GM23248 (cell line): ENCODE results near the gene NXPH4. TPM values are rescaled to one million over a fixed set of nuclear protein-coding genes. Genes with fewer than 3 reads are reported as not detected.

ENCODE experiments used
- DNase-seq: peaks from one replicate; pipeline ENCODE4 v3.0.0-alpha.2; 2015
- H2AFZ ChIP-seq: fragments of 200-600 bp; sonication (generic); 2 replicates; pipeline ENCODE4 v1.6.1; 2016; ENCODE audit warnings: antibody characterized with exemption
- H3F3A ChIP-seq: fragments of 200-600 bp; sonication (generic); 2 replicates; pipeline ENCODE4 v1.6.1; 2016; ENCODE audit warnings: mild to moderate bottlenecking, antibody characterized with exemption, mixed run types; ENCODE audit not compliant: insufficient read depth
- H3K27ac ChIP-seq: fragments of 200-600 bp; sonication (generic); 2 replicates; pipeline ENCODE4 v1.5.1; 2016; ENCODE audit warnings: mild to moderate bottlenecking
- H3K27me3 ChIP-seq: fragments of 200-600 bp; sonication (generic); replicated peaks from 2 replicates; pipeline ENCODE4 v1.6.1; 2016; ENCODE audit warnings: mild to moderate bottlenecking; ENCODE audit not compliant: insufficient read depth
- H3K36me3 ChIP-seq: fragments of 200-600 bp; sonication (generic); 2 replicates; pipeline ENCODE4 v1.6.1; 2016; ENCODE audit warnings: low read depth, mild to moderate bottlenecking
- H3K4me1 ChIP-seq: fragments of 200-600 bp; sonication (generic); 2 replicates; pipeline ENCODE4 v1.6.1; 2016; ENCODE audit warnings: mild to moderate bottlenecking; ENCODE audit not compliant: insufficient read depth
- H3K4me2 ChIP-seq: fragments of 200-600 bp; sonication (generic); one replicate; pipeline ENCODE4 v1.6.1; 2016; ENCODE audit warnings: mild to moderate bottlenecking; ENCODE audit not compliant: unreplicated experiment
- H3K4me3 ChIP-seq: fragments of 200-600 bp; sonication (generic); 2 replicates; pipeline ENCODE4 v1.5.1; 2016; ENCODE audit warnings: mild to moderate bottlenecking
- H3K79me2 ChIP-seq: fragments of 200-600 bp; sonication (generic); 2 replicates; pipeline ENCODE4 v1.6.1; 2016; ENCODE audit warnings: mild to moderate bottlenecking; ENCODE audit not compliant: insufficient read depth
- H3K9ac ChIP-seq: fragments of 200-600 bp; sonication (generic); 2 replicates; pipeline ENCODE4 v1.6.1; 2016; ENCODE audit warnings: mild to moderate bottlenecking
- H3K9me2 ChIP-seq: fragments of 200-600 bp; sonication (generic); 2 replicates; pipeline ENCODE4 v1.6.1; 2016; ENCODE audit warnings: mixed run types, mild to moderate bottlenecking, moderate library complexity; ENCODE audit not compliant: insufficient read depth
- H3K9me3 ChIP-seq: fragments of 200-600 bp; sonication (generic); one replicate; pipeline ENCODE4 v1.6.1; 2017; ENCODE audit warnings: low read depth
- H4K20me1 ChIP-seq: fragments of 200-600 bp; sonication (generic); 2 replicates; pipeline ENCODE4 v1.6.0; 2016; ENCODE audit not compliant: insufficient read depth
- EZH2 ChIP-seq: fragments of 200-600 bp; sonication (generic); IDR thresholded peaks from 2 replicates; pipeline ENCODE4 v1.6.1; 2018; ENCODE audit warnings: antibody characterized with exemption, mild to moderate bottlenecking; ENCODE audit not compliant: insufficient read depth, poor library complexity, severe bottlenecking
- EZH2phosphoT487 ChIP-seq: fragments of 200-600 bp; sonication (generic); IDR thresholded peaks from 2 replicates; pipeline ENCODE4 v1.6.1; 2018; ENCODE audit warnings: antibody characterized with exemption, moderate library complexity, mild to moderate bottlenecking, low read depth; ENCODE audit not compliant: insufficient read depth
- WGBS, 2 experiments: methylation state at CpG; one replicate each; pipeline ENCODE4 v1.1.6; 2015 to 2017; ENCODE audit warnings: low lambda C conversion rate in 2 of 2, low coverage in 1 of 2; ENCODE audit errors: missing lambda C conversion rate in 2 of 2; 5-methylcytosine and 5-hydroxymethylcytosine counted together
- in situ Hi-C: fragments of 300-500 bp; cut with MboI; formaldehyde crosslinking; loops from 2 replicates; pipeline ENCODE4 v1.15.0; 2020
- polyA plus RNA-seq: library from polyadenylated mRNA; unstranded; fragments of >200 nt; fragmentation: Nextera tagmentation; extraction: Ambion mirVana; gene quantifications from 2 replicates; pipeline ENCODE4 v1.2.1, GENCODE V29; 2016
- total RNA-seq: library from RNA; depleted of rRNA; stranded (reverse); fragments of >200 nt; shearing (Covaris generic); gene quantifications from 2 replicates; pipeline ENCODE4 v1.2.3, GENCODE V29; 2014

Gene NXPH4
- total and polyA plus RNA-seq, 2 experiments from 2014 or later, result 5.4 to 5.7 TPM

- no peak for DNase-seq
- Histone ChIP-seq H2AFZ (no peak overlapping the region), H3K4me2 (no peak overlapping the region), H3K9me2 (no peaks in the 10 kb centered on the region), H3K9ac (no peak overlapping the region), H3F3A (peaks cover 38% of the 10 kb centered on the region), H3K27me3 (no peaks in the 10 kb centered on the region), H3K36me3 (peaks cover 69% of the 10 kb centered on the region), H3K4me1 (no peaks in the 10 kb centered on the region), H3K79me2 (peaks cover 57% of the 10 kb centered on the region), H3K4me3 (no peak overlapping the region), H3K9me3 (no peaks in the 10 kb centered on the region), H4K20me1 (no peaks in the 10 kb centered on the region), H3K27ac (no peak overlapping the region)
- in situ Hi-C loops, result no loop called here
- TF ChIP-seq EZH2phosphoT487, result no peak
- TF ChIP-seq EZH2, result no peak
- WGBS, 2 experiments, result 86% methylated on average over 20 to 22 of the region's 22 CpGs
Measured at GRCh38 chr12:57183939-57184725, 32.5 kb upstream of the NXPH4 start.

- Histone ChIP-seq H4K20me1 (no peaks in the 10 kb centered on the region), H3K27ac (no peak overlapping the region), H3K9me3 (no peaks in the 10 kb centered on the region), H3K4me1 (no peaks in the 10 kb centered on the region), H3K4me2 (no peak overlapping the region), H3K27me3 (no peaks in the 10 kb centered on the region), H3F3A (peaks cover 45% of the 10 kb centered on the region), H3K9me2 (no peaks in the 10 kb centered on the region), H3K79me2 (peaks cover 50% of the 10 kb centered on the region), H3K9ac (no peak overlapping the region), H3K4me3 (no peak overlapping the region), H3K36me3 (peaks cover 66% of the 10 kb centered on the region), H2AFZ (no peak overlapping the region)
- DNase-seq, result no peak
- no peak for TF ChIP-seq EZH2phosphoT487
- no peak for TF ChIP-seq EZH2
- in situ Hi-C loops, result no loop called here
- 82 to 85% methylated on average over 25 of the region's 25 CpGs for WGBS, 2 experiments
Measured at GRCh38 chr12:57185403-57185802, 31.2 kb upstream of the NXPH4 start.

GRCh38 chr12:57185906-57186508, 30.6 kb upstream of the NXPH4 start:
- Histone ChIP-seq H3K9me2 (no peaks in the 10 kb centered on the region), H3F3A (peaks cover 45% of the 10 kb centered on the region), H3K9me3 (no peaks in the 10 kb centered on the region), H3K4me2 (no peak overlapping the region), H3K36me3 (peaks cover 61% of the 10 kb centered on the region), H3K4me3 (no peak overlapping the region), H3K4me1 (no peaks in the 10 kb centered on the region), H2AFZ (no peak overlapping the region), H4K20me1 (no peaks in the 10 kb centered on the region), H3K9ac (no peak overlapping the region), H3K79me2 (peaks cover 50% of the 10 kb centered on the region), H3K27me3 (no peaks in the 10 kb centered on the region), H3K27ac (no peak overlapping the region)
- 85 to 89% methylated on average over 12 of the region's 12 CpGs for WGBS, 2 experiments
- DNase-seq, result no peak
- TF ChIP-seq EZH2, result no peak
- TF ChIP-seq EZH2phosphoT487, result no peak
- in situ Hi-C loops, result no loop called here

GRCh38 chr12:57187222-57188089, 29.1 kb upstream of the NXPH4 start:
- peaks cover 31% of the 10 kb centered on the region for H3F3A ChIP-seq
- H3K4me3 ChIP-seq, result no peak overlapping the region
- H3K27me3 ChIP-seq, result no peaks in the 10 kb centered on the region
- peaks cover 61% of the 10 kb centered on the region for H3K36me3 ChIP-seq
- no peak for DNase-seq
- H3K9me2 ChIP-seq, result no peaks in the 10 kb centered on the region
- no peak overlapping the region for H3K9ac ChIP-seq
- H3K4me2 ChIP-seq, result no peak overlapping the region
- H3K9me3 ChIP-seq, result no peaks in the 10 kb centered on the region
- no peak for TF ChIP-seq EZH2phosphoT487
- TF ChIP-seq EZH2, result no peak
- H3K4me1 ChIP-seq, result no peaks in the 10 kb centered on the region
- WGBS, 2 experiments, result 75 to 80% methylated on average over 17 to 21 of the region's 21 CpGs
- H3K79me2 ChIP-seq, result peaks cover 38% of the 10 kb centered on the region
- H2AFZ ChIP-seq, result no peak overlapping the region
- in situ Hi-C loops, result no loop called here
- no peak overlapping the region for H3K27ac ChIP-seq
- no peaks in the 10 kb centered on the region for H4K20me1 ChIP-seq
